ENCODE data around the gene DDX51. TPM values are rescaled to one million over a fixed set of nuclear protein-coding genes. Genes with fewer than 3 reads are reported as not detected.
"Not testable (repeated sequence)": the region's sequence is repeated elsewhere in the genome, so short reads cannot be mapped to it uniquely, and the experiment has no call there.

The DDX51 gene
- total RNA-seq, 2 donors from 2014 or later: 18.3 to 23.4 TPM

- H3K4me1 Mint-ChIP-seq (ENCODE audit: low read depth): peaks cover 29% of the 10 kb centered on the region
- H3K27me3 Mint-ChIP-seq (ENCODE audit: low read depth): no peaks in the 10 kb centered on the region
- no peaks in the 10 kb centered on the region for H3K9me3 Mint-ChIP-seq
- peaks cover 3 to 5% of the 10 kb centered on the region in 2 donors for H3K36me3 Mint-ChIP-seq (ENCODE audit: insufficient read depth in 2 of 2)
- H3K4me3 Mint-ChIP-seq: peak overlapping the region; percentile 81 to 89
- peak overlapping the region; percentile 52 for H3K27ac Mint-ChIP-seq
- ATAC-seq (replicated peaks in 1 of 2) (no peak), DNase-seq (no peak)
Measured at GRCh38 chr12:132142679-132143335, 1.3 kb downstream of the DDX51 start.

- H3K4me1 Mint-ChIP-seq (ENCODE audit: low read depth): peaks cover 29% of the 10 kb centered on the region
- H3K4me3 Mint-ChIP-seq: peak overlapping the region; percentile 59 to 81
- DNase-seq (no peak), ATAC-seq (replicated peaks in 1 of 2) (no peak)
- peaks cover 3 to 5% of the 10 kb centered on the region in 2 donors for H3K36me3 Mint-ChIP-seq (ENCODE audit: insufficient read depth in 2 of 2)
- H3K9me3 Mint-ChIP-seq: no peaks in the 10 kb centered on the region
- no peak overlapping the region for H3K27ac Mint-ChIP-seq
- no peaks in the 10 kb centered on the region for H3K27me3 Mint-ChIP-seq (ENCODE audit: low read depth)
Measured at GRCh38 chr12:132141976-132142678, 2.0 kb downstream of the DDX51 start.

DNA sequence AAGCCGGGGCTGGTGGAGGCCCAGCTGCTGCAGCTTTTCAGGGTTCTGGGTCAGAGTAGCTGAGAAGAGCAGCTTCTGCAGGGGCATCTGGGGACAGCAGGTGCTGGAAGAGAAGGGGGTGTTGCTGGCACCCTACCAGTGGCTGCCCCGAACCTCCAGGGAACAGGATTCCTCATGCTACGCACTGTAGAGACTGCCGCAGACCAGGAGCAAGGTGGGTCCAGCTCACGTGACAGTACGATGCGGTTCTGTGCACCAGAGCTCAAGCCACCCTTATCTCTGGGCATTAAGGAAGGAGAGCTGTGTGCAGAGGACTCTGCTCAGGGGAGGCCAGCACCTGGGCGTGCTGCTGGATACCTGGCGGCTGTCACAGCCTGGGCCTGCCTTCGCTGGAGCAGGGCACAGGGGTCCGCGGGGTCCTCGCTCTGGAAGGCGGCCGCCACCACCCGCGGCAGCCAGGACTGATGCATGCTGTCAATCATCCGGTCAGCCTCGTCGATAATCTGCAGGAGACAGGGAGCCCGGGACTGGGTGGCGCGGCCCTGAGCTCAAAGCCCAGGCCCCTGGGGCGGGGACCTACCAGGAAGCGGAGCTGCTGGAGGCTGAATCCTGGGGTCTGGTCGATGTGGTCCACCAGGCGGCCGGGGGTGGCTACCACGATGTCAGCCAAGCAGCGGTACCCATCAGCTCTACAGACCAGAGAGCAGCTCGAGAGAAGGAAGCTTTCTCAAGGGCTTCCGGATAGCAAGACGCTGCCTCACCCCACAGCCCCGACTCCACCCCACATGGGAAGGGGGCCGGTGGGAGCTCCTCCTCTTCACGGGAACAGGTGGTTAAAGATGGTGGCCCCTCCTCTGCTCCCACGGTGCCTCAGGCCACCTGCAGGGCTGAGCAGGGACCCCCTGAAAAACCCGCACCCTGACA, 2.9 kb downstream of the DDX51 start:
- H3K9me3 Mint-ChIP-seq: no peaks in the 10 kb centered on the region
- no peak overlapping the region for H3K4me3 Mint-ChIP-seq
- peaks cover 3 to 5% of the 10 kb centered on the region in 2 donors for H3K36me3 Mint-ChIP-seq (ENCODE audit: insufficient read depth in 2 of 2)
- ATAC-seq (replicated peaks in 1 of 2) (no peak), DNase-seq (no peak)
- peaks cover 26% of the 10 kb centered on the region for H3K4me1 Mint-ChIP-seq (ENCODE audit: low read depth)
- H3K27ac Mint-ChIP-seq: no peak overlapping the region
- H3K27me3 Mint-ChIP-seq (ENCODE audit: low read depth): no peaks in the 10 kb centered on the region

DNA sequence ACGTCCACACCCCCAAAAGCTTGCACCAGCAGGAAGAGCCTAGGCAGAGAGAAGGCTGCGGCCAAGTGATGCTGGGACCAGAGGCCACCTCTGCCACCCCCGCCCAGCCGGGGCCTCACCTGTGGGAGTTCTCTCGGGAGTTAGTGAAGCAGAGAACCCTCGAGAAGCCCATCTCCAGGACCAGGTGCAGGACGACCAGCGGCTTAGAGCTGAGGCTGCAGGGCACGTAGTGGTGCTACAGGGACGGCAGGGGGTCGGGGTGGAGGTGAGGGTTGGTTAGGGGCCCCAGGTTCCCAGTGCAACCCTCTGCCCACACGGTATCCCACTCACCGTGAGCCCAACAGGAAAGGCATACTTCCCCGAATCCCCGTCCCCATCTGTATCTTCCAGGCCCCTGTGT, 3.6 kb downstream of the DDX51 start:
- Mint-ChIP-seq H3K27me3 (ENCODE audit: low read depth) (no peaks in the 10 kb centered on the region), H3K36me3 (ENCODE audit: insufficient read depth in 2 of 2) (peaks cover 3 to 5% of the 10 kb centered on the region in 2 donors), H3K4me3 (no peak overlapping the region), H3K27ac (no peak overlapping the region), H3K9me3 (no peaks in the 10 kb centered on the region), H3K4me1 (ENCODE audit: low read depth) (peaks cover 19% of the 10 kb centered on the region)
- DNase-seq (no peak), ATAC-seq (replicated peaks in 1 of 2) (no peak)

GRCh38 chr12:132139912-132140311, 4.2 kb downstream of the DDX51 start:
- H3K4me3 Mint-ChIP-seq: no peak overlapping the region
- peaks cover 3 to 5% of the 10 kb centered on the region in 2 donors for H3K36me3 Mint-ChIP-seq (ENCODE audit: insufficient read depth in 2 of 2)
- no peak overlapping the region for H3K27ac Mint-ChIP-seq
- H3K9me3 Mint-ChIP-seq: no peaks in the 10 kb centered on the region
- DNase-seq: no peak
- H3K27me3 Mint-ChIP-seq (ENCODE audit: low read depth): no peaks in the 10 kb centered on the region
- peaks cover 14% of the 10 kb centered on the region for H3K4me1 Mint-ChIP-seq (ENCODE audit: low read depth)
- no peak for ATAC-seq (replicated peaks in 1 of 2)

- no peak for DNase-seq
- no peak overlapping the region for H3K27ac Mint-ChIP-seq
- H3K4me3 Mint-ChIP-seq: no peak overlapping the region
- no peaks in the 10 kb centered on the region for H3K9me3 Mint-ChIP-seq
- H3K36me3 Mint-ChIP-seq (ENCODE audit: insufficient read depth in 2 of 2): peaks cover 3 to 5% of the 10 kb centered on the region in 2 donors
- ATAC-seq (replicated peaks in 1 of 2): no peak
- H3K4me1 Mint-ChIP-seq (ENCODE audit: low read depth): peaks cover 11% of the 10 kb centered on the region
- H3K27me3 Mint-ChIP-seq (ENCODE audit: low read depth): no peaks in the 10 kb centered on the region
Measured at GRCh38 chr12:132138941-132139871, 4.9 kb downstream of the DDX51 start.

DNA sequence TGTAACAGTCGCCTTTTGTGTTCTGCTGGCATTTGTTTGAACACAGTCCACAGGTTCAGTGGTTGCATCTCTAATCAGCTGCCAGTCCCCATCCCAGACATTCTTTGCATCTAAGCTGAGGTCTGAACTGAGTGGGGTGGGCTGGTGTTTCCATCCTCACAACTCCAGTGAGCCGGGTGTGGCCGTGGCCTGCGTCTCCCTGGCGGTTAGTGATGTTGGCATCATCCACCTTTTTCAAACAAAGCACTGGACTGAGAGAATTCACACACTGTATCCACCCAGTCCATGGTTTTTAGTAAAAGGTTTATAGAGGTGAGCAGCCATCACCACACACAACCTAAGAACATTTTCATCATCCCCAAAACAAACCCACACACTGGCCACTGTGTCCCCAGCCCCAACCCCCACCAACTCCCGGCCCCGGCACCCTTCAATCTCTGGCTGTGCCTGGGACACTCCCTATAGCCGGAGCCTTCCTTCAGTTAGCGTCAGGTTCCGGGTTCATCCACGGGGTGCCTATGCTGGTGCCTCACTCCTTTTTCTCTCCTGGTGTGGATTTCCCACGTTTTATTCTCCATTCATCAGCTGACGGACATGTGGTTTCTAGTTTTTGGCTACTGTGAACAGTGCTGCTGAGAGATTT, 6.5 kb downstream of the DDX51 start:
- ATAC-seq (replicated peaks in 1 of 2) (no peak), DNase-seq (no peak)
- no peak overlapping the region for H3K27ac Mint-ChIP-seq
- H3K36me3 Mint-ChIP-seq (ENCODE audit: insufficient read depth in 2 of 2): peaks cover 3% of the 10 kb centered on the region in 2 donors
- H3K9me3 Mint-ChIP-seq: no peaks in the 10 kb centered on the region
- H3K4me1 Mint-ChIP-seq (ENCODE audit: low read depth): peaks cover 5% of the 10 kb centered on the region
- H3K4me3 Mint-ChIP-seq: no peak overlapping the region
- H3K27me3 Mint-ChIP-seq (ENCODE audit: low read depth): no peaks in the 10 kb centered on the region

DNA sequence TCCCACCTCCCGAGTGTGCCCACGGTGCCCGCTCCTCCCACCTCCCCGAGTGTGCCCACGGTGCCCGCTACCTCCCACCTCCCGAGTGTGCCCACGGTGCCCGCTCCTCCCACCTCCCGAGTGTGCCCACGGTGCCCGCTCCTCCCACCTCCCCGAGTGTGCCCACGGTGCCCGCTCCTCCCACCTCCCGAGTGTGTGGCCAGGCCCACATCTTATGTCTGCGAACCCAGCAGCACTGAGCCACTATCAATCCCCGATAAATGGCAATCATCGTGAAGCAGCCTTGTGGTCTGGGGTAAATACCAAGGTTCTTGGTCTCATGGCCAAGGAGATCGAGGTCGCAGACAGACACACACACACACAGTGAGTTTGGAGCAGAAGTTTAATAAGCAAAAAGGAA, 7.9 kb downstream of the DDX51 start:
- H3K4me1 Mint-ChIP-seq (ENCODE audit: low read depth); H3K4me3 Mint-ChIP-seq; DNase-seq; ATAC-seq (replicated peaks in 1 of 2); H3K36me3 Mint-ChIP-seq (ENCODE audit: insufficient read depth in 2 of 2); H3K27me3 Mint-ChIP-seq (ENCODE audit: low read depth); H3K9me3 Mint-ChIP-seq; H3K27ac Mint-ChIP-seq: not testable (repeated sequence)

- not testable (repeated sequence) for DNase-seq; H3K36me3 Mint-ChIP-seq (ENCODE audit: insufficient read depth in 2 of 2); H3K9me3 Mint-ChIP-seq; ATAC-seq (replicated peaks in 1 of 2); H3K27me3 Mint-ChIP-seq (ENCODE audit: low read depth); H3K4me3 Mint-ChIP-seq; H3K27ac Mint-ChIP-seq; H3K4me1 Mint-ChIP-seq (ENCODE audit: low read depth)
Measured at GRCh38 chr12:132134653-132135183, 9.4 kb downstream of the DDX51 start.

- peak in 1 of 2 donors; percentile 9 for ATAC-seq (replicated peaks in 1 of 2)
- H3K4me1 Mint-ChIP-seq (ENCODE audit: low read depth): no peaks in the 10 kb centered on the region
- H3K4me3 Mint-ChIP-seq: no peak overlapping the region
Measured at GRCh38 chr12:132133952-132134652, 10.0 kb downstream of the DDX51 start.

GRCh38 chr12:132132609-132133430, 11.3 kb downstream of the DDX51 start:
- peaks cover 0 to 14% of the 10 kb centered on the region in 2 donors for H3K36me3 Mint-ChIP-seq (ENCODE audit: insufficient read depth in 2 of 2)
- DNase-seq (no peak), ATAC-seq (replicated peaks in 1 of 2) (no peak)
- H3K4me3 Mint-ChIP-seq: no peak overlapping the region
- no peaks in the 10 kb centered on the region for H3K9me3 Mint-ChIP-seq
- H3K27me3 Mint-ChIP-seq (ENCODE audit: low read depth): no peaks in the 10 kb centered on the region
- H3K4me1 Mint-ChIP-seq (ENCODE audit: low read depth): no peaks in the 10 kb centered on the region
- H3K27ac Mint-ChIP-seq: no peak overlapping the region

More at GRCh38 chr12:132133952-132134652, 10.0 kb downstream of the DDX51 start:
- no peak for DNase-seq
- H3K27ac Mint-ChIP-seq: no peak overlapping the region
- peaks cover 0 to 3% of the 10 kb centered on the region in 2 donors for H3K36me3 Mint-ChIP-seq (ENCODE audit: insufficient read depth in 2 of 2)
- no peaks in the 10 kb centered on the region for H3K9me3 Mint-ChIP-seq
- H3K27me3 Mint-ChIP-seq (ENCODE audit: low read depth): no peaks in the 10 kb centered on the region

Data from activated T-cell treated with anti-CD3 and anti-CD28 coated beads, Interleukin-2, amount 50 U/mL, for 72 hours (primary cell).